ENCODE measurements around the gene DENR. TPM values are rescaled to one million over a fixed set of nuclear protein-coding genes. Genes with fewer than 3 reads are reported as not detected.

Gene DENR
- polyA plus RNA-seq, 1 donor from 2014 or later: 85.1 TPM

DNA sequence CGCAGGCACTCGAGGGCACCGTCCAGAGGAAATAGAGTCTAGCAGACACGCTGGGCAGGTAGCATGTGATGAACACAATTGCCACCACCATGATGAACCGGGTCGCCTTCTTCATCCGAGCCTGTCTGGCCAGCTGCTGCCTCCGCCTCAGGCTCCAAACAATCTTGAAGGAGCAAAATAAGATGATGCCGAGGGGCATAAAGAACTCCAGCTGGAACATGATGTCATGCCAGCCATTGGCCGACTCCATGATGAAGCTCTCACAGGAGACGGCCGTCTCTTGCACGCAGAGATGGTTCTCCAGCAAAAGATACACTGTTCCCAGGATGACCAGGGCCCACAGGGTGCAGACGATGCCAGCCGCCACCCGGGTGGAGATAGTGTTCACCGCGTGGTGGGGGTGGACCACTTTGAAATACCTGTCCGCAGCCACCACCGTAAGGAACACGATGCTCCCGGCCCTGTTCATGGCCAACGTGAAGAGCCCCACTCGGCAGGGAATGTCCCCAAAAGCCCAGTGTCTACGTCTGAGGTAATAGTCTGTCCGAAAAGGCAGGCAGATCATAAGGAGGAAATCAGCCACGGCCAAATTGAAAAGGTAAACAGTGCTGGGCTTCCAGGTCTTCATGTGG is 22.9 kb upstream of the DENR start:
- TF ChIP-seq SMC3 (conservative IDR thresholded peaks at IDR 0.05; ENCODE audit: poor library complexity) (no peak), POLR2AphosphoS5 (IDR thresholded peaks at IDR 0.05) (no peak), EP300 (conservative IDR thresholded peaks at IDR 0.05; ENCODE audit: poor library complexity, severe bottlenecking) (no peak), MXI1 (conservative IDR thresholded peaks at IDR 0.05; ENCODE audit: poor library complexity, severe bottlenecking) (no peak), EZH2 (IDR thresholded peaks at IDR 0.05; ENCODE audit: borderline replicate concordance, insufficient read depth, low read length, poor library complexity, severe bottlenecking) (no peak), RAD21 (conservative IDR thresholded peaks at IDR 0.05) (no peak), TAF1 (IDR thresholded peaks at IDR 0.05; ENCODE audit: low read depth) (no peak)
- TF ChIP-seq, protein P1, sequence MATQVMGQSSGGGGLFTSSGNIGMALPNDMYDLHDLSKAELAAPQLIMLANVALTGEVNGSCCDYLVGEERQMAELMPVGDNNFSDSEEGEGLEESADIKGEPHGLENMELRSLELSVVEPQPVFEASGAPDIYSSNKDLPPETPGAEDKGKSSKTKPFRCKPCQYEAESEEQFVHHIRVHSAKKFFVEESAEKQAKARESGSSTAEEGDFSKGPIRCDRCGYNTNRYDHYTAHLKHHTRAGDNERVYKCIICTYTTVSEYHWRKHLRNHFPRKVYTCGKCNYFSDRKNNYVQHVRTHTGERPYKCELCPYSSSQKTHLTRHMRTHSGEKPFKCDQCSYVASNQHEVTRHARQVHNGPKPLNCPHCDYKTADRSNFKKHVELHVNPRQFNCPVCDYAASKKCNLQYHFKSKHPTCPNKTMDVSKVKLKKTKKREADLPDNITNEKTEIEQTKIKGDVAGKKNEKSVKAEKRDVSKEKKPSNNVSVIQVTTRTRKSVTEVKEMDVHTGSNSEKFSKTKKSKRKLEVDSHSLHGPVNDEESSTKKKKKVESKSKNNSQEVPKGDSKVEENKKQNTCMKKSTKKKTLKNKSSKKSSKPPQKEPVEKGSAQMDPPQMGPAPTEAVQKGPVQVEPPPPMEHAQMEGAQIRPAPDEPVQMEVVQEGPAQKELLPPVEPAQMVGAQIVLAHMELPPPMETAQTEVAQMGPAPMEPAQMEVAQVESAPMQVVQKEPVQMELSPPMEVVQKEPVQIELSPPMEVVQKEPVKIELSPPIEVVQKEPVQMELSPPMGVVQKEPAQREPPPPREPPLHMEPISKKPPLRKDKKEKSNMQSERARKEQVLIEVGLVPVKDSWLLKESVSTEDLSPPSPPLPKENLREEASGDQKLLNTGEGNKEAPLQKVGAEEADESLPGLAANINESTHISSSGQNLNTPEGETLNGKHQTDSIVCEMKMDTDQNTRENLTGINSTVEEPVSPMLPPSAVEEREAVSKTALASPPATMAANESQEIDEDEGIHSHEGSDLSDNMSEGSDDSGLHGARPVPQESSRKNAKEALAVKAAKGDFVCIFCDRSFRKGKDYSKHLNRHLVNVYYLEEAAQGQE (IDR thresholded peaks at IDR 0.05; ENCODE audit: borderline replicate concordance): no peak
- TF ChIP-seq, protein P2, sequence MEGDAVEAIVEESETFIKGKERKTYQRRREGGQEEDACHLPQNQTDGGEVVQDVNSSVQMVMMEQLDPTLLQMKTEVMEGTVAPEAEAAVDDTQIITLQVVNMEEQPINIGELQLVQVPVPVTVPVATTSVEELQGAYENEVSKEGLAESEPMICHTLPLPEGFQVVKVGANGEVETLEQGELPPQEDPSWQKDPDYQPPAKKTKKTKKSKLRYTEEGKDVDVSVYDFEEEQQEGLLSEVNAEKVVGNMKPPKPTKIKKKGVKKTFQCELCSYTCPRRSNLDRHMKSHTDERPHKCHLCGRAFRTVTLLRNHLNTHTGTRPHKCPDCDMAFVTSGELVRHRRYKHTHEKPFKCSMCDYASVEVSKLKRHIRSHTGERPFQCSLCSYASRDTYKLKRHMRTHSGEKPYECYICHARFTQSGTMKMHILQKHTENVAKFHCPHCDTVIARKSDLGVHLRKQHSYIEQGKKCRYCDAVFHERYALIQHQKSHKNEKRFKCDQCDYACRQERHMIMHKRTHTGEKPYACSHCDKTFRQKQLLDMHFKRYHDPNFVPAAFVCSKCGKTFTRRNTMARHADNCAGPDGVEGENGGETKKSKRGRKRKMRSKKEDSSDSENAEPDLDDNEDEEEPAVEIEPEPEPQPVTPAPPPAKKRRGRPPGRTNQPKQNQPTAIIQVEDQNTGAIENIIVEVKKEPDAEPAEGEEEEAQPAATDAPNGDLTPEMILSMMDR (IDR thresholded peaks at IDR 0.05; ENCODE audit: poor library complexity, severe bottlenecking): no peak
- no peak overlapping the region for H3K27ac ChIP-seq (ENCODE audit: low read length)
- H3F3A ChIP-seq (ENCODE audit: insufficient read depth, low read length, poor library complexity, severe bottlenecking): no peaks in the 10 kb centered on the region
- no peaks in the 10 kb centered on the region for H3K36me3 ChIP-seq (ENCODE audit: insufficient read depth, low read length)
- no peaks in the 10 kb centered on the region for H3K9me2 ChIP-seq (ENCODE audit: insufficient read depth, low read length)
- no peak overlapping the region for H3K4me3 ChIP-seq (ENCODE audit: low read length)
- no peaks in the 10 kb centered on the region for H3K27me3 ChIP-seq (ENCODE audit: insufficient read depth, low read depth, low read length)
- no peak overlapping the region for H2AFZ ChIP-seq (ENCODE audit: low read depth, low read length)
- H3K9ac ChIP-seq (ENCODE audit: low read length): no peak overlapping the region
- H3K4me2 ChIP-seq (ENCODE audit: low read length): no peak overlapping the region
- H4K20me1 ChIP-seq (ENCODE audit: insufficient read depth): no peaks in the 10 kb centered on the region
- no peaks in the 10 kb centered on the region for H3K79me2 ChIP-seq (replicated peaks; ENCODE audit: insufficient read depth, low read length)
- H3K9me3 ChIP-seq (ENCODE audit: low read length): no peaks in the 10 kb centered on the region

DNA sequence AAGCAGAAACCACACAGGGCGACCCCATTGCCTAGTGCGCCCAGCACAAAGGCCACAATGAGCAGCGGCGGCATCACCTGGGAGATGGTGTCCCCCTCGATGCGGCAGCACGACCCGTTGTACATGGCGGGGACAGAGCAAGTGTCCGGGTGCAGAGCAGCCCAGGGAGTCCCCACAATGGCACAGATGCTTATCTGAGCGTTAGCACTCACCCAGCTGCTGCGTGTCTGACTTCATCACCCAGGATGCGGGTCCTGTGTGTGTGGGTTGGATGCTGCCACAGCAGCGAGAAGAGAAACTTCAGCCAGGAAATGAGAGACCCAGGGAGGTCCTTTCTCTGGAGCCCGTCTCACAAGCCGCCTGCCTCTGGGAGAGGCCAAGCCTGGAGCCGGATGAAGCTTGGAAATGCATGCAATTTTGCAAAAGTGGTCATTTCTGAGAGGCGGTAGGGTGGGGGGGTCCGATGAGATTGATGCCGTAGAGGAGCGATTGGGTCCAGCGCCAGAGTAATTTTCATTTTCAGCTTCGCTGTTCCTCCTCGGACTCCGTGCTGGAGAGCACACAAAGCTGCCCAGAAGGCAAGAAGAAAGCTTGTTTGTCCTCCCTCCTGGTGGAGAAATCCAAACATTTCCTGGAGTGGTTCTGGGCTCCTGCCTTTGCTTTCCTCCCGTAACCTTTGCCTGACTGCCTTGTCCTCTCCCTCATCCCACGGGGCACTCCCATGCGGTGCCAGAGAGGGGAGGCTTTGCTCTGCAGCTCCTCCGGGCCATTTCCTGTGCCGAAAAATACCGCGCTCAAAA is 22.2 kb upstream of the DENR start, which contains the start of gene HCAR1:
TSS of gene HCAR1 (minus strand) at position 630 of the 800 bp plus-strand sequence. CDS start at position 125, 505 bp downstream.
- Histone ChIP-seq H3K9me2 (ENCODE audit: insufficient read depth, low read length) (no peaks in the 10 kb centered on the region), H3K27ac (ENCODE audit: low read length) (no peak within 1 kb of the TSS), H3K9me3 (ENCODE audit: low read length) (no peaks in the 10 kb centered on the region), H3K9ac (ENCODE audit: low read length) (no peak within 1 kb of the TSS), H3K36me3 (ENCODE audit: insufficient read depth, low read length) (no peaks in the 10 kb centered on the region), H4K20me1 (ENCODE audit: insufficient read depth) (no peaks in the 10 kb centered on the region), H2AFZ (ENCODE audit: low read depth, low read length) (no peak within 1 kb of the TSS), H3K27me3 (ENCODE audit: insufficient read depth, low read depth, low read length) (no peaks in the 10 kb centered on the region), H3K4me2 (ENCODE audit: low read length) (no peak within 1 kb of the TSS), H3K79me2 (replicated peaks; ENCODE audit: insufficient read depth, low read length) (no peaks in the 10 kb centered on the region), H3K4me3 (ENCODE audit: low read length) (no peak within 1 kb of the TSS), H3F3A (ENCODE audit: insufficient read depth, low read length, poor library complexity, severe bottlenecking) (no peaks in the 10 kb centered on the region)
- TF ChIP-seq, protein P2 (IDR thresholded peaks at IDR 0.05; ENCODE audit: poor library complexity, severe bottlenecking): no peak
- TF ChIP-seq MXI1 (conservative IDR thresholded peaks at IDR 0.05; ENCODE audit: poor library complexity, severe bottlenecking): no peak
- no peak for TF ChIP-seq POLR2AphosphoS5 (IDR thresholded peaks at IDR 0.05)
- TF ChIP-seq RAD21 (conservative IDR thresholded peaks at IDR 0.05): no peak
- TF ChIP-seq EZH2 (IDR thresholded peaks at IDR 0.05; ENCODE audit: borderline replicate concordance, insufficient read depth, low read length, poor library complexity, severe bottlenecking): no peak
- TF ChIP-seq EP300 (conservative IDR thresholded peaks at IDR 0.05; ENCODE audit: poor library complexity, severe bottlenecking): no peak
- TF ChIP-seq, protein P1 (IDR thresholded peaks at IDR 0.05; ENCODE audit: borderline replicate concordance): no peak

Data from neural cell (in vitro differentiated cells).